GM19452 (cell line): ENCODE results near the gene SRR.
"Not testable (repeated sequence)": the region's sequence is repeated elsewhere in the genome, so short reads cannot be mapped to it uniquely, and the experiment has no call there.

Experiments
- ATAC-seq: cut with Tn5 transposase; IDR thresholded peaks from one replicate; pipeline ENCODE4 v1.9.1; 2021; ENCODE audit not compliant: unreplicated experiment

Gene SRR

GRCh38 chr17:2289878-2290478, 13.8 kb upstream of the SRR start:
- ATAC-seq: no peak

- no peak for ATAC-seq
These were observed 11.7 kb upstream of the SRR start for GRCh38 chr17:2292100-2292499.

DNA sequence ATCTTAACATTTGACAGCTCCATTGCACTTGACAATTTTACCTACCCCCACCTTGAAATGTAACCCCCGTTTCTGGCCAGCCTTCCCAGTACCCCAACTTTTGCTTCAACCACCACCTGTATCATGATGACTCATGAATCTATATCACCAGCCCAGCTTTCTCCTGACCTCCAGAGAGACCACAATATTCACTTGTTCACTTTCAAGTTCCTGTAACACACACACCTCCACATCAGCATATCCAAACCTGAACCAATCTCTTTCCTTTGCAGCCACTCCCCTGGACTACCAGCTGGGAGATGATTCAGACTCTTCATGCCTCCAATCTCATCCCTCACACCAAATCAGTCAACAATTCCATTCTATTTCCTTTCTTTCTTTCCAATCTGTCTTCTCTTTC, 8.2 kb upstream of the SRR start:
- no peak for ATAC-seq

GRCh38 chr17:2297023-2297422, 6.7 kb upstream of the SRR start:
- no peak for ATAC-seq

DNA sequence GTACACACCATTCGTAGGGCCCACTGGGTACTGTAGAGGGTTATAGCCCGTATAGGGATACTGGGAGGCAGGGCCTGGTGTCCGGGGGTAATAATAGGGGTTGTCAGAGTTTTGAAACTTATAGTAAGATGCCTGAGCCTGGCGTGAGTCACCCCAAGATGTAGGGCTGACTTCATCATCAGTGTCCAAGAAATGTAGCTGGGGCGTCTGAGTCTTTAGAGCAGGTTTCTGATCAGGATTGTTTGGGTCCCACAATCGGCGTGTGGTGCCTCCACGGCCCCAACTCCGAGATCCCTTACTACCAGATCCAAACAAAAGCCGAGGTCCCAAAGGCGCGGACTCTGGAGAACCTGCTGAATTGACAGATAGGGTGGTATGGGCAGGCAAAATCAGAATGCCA, 4.6 kb upstream of the SRR start:
- ATAC-seq: no peak

- no peak for ATAC-seq
These were observed 4.0 kb upstream of the SRR start for GRCh38 chr17:2299756-2300155.

DNA sequence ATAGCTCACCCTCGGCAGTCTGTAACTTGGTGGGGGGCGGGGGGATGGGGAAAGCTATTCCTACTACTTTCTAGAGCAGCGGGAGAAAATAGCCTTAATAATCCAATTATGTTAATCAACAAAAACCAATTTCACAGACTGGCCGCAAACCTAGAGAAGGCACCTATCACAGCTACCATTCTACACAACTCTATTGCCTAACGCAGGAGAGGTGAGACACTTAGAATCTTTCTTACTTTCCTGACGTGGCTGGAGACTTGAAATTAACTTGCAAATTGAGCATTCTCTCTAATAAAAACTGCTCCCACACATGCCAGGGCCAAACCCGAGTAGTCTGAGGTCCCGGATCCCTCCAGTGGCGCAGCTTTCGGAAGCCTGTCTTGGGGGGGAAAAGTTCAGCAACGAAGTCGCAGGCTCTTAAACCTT, 959 bp upstream of the SRR start:
- no peak for ATAC-seq

GRCh38 chr17:2304931-2305330, 1.2 kb downstream of the SRR start:
- ATAC-seq: no peak

DNA sequence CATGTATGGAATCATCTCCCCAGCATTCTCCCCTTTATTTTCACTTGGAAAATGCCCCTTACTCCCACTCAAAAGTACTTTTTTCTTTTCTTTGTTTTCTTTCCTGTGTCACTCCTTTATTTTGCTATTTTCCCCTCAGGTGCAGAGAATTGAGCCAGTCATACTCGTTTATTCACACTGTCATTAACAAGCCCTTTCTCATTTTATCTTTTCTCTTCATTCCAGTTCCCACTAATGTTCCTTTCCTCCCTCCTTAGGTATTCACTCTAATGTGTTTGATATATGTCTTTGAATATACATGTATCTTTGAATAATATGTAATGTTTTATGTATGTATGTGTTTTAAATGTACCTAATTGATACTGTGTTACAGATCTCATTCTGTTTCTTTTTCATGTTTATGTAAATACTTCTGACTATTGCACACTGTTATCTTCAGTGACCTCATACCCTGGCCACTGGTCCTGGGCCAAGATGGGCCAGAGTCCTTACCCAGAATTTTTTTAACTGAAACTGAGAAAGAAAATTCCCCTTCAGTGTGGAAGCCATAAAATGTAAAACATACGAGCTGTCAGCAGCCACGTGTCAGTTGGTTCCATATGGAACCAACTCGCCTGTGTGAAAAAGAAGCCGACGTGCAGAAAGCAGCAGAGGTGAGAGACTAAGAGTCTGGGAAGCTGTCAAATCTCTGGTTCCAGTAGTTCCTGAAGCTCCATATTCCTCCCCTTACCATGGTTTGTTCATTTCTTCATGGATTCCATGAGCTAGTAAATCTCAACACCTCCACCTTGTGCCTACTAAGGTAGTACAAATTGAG, 5.8 kb downstream of the SRR start:
- ATAC-seq: no peak

DNA sequence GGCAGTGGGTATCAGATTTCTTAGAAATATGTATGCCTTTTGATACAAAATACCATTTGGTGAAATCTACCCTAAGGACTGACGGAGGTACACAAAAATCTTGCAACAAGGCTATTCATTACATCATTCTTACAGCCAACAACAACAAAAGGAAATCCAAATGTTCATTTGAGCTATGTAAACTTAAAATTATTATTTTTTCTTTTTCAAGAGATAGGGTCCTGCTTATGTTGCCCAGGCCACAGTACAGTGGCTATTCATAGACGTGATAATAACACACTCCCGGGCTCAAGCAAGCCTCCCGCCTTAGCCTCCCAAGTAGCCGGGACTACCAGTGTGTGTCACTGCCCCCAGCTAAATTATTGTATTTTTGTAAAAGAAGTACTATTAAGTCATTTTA, 9.0 kb downstream of the SRR start:
- no peak for ATAC-seq

DNA sequence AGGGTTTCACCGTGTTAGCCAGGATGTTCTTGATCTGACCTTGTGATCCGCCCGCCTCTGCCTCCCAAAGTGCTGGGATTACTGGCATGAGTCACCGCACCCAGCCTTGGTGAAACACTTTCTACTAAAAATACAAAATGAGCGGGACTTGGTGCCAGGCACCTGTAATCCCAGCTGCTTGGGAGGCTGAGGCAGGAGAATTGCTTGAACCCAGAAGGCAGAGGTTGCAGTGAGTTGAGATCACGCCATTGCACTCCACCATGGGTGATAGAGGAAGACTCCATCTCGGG, 13.1 kb downstream of the SRR start:
- ATAC-seq: not testable (repeated sequence)

- no peak for ATAC-seq
These were observed 14.0 kb downstream of the SRR start for GRCh38 chr17:2317796-2318195.

GRCh38 chr17:2319051-2319450, 15.3 kb downstream of the SRR start:
- ATAC-seq: no peak

DNA sequence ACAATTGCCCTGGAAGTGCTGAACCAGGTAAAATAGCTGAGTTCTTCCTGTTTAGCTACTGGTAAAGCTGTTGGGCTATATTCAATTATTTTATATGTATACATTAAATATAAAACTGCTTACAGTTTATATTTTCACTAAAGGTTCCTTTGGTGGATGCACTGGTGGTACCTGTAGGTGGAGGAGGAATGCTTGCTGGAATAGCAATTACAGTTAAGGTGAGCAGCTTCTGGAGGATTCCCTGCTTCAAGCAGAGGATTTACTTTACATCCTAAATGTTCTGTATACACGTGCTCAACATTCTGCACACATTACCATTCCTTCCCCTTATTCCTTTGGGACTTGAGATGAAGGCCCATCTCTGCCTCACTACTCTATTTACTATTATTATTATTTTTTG, 17.6 kb downstream of the SRR start:
- no peak for ATAC-seq

GRCh38 chr17:2323629-2324314, 20.0 kb downstream of the SRR start:
- no peak for ATAC-seq

DNA sequence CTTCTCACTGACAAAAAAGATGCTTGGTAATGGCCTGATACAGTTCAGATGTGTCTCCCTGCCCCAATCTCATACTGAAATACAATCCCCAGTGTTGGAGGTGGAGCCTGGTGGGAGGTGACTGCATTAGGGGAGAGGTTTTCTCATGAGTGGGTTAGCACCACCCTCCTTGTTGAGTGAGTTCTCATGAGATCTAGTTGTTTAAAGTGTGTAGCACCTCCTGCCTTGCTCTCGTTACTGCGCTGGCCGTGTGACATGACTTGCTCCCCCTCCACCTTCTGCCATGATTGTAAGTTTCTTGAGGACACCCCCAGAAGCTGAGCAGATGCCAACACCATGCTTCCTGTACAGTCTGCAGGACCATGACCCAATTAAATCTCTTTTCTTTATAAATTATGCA, 27.6 kb downstream of the SRR start:
- ATAC-seq: no peak

GRCh38 chr17:2335726-2336214, 32.0 kb downstream of the SRR start:
- no peak for ATAC-seq

DNA sequence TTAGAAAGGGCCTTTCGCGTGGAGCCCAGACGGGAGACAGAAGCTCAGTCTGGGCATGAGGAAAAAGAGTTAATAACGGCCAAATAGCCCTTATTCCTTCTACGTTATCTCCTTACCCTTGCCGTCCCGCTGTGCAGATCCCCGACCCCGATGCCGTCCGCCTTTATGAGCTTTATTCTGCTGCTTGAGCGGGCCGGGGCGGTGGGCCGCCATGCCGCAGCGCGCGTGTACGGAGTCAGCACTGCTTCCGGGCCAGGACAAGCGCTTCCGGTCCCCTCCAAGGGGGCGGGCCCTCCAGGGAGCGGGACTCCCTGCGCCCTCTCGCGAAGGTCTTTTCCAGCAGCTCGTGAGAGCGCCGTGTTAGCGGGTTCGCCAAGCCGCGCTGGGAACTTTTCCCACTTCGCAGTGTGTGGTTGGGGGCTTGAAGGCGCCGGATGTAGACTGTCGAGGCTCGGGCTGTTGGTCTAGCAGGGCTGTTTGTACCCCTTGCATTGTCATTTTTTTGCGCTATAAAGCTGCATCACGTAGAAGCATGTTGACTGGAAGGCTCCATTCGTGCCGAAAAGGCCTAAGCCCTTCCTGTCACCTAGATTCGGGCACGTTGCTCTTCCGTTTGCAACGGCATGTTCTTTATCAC, 32.6 kb downstream of the SRR start, which contains the start of gene TSR1:
TSS of gene TSR1 (minus strand) at position 243 of the 637 bp plus-strand sequence. CDS start at position 213, 30 bp downstream.
- ATAC-seq: peak; percentile 80

- peak; percentile 22 for ATAC-seq
These were observed 33.2 kb downstream of the SRR start, which contains the start of gene SGSM2 for GRCh38 chr17:2336852-2337543. SGSM2 (plus strand) TSS chr17:2337501; CDS start chr17:2337689, 188 bp downstream.

- no peak for ATAC-seq
These were observed 34.0 kb downstream of the SRR start for GRCh38 chr17:2337544-2338314.
